Fibroblast of skin of left quadriceps (primary cell): Measurements from ENCODE around the gene BEND6.

Experiments used
- DNase-seq, 2 experiments: peaks; one replicate each; pipeline ENCODE4 v3.0.0-alpha.2; 2013; ENCODE audit warnings: low read depth in 2 of 2

The BEND6 gene, protein sequence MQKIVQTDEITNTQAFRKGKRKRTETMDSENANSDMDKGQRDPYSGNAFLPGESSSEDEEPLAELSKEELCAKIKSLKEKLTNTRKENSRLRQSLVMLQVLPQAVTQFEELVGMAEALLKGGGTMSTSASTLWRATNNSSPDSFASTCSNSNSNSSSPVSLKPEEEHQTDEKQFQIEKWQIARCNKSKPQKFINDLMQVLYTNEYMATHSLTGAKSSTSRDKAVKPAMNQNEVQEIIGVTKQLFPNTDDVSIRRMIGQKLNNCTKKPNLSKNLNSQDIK

DNA sequence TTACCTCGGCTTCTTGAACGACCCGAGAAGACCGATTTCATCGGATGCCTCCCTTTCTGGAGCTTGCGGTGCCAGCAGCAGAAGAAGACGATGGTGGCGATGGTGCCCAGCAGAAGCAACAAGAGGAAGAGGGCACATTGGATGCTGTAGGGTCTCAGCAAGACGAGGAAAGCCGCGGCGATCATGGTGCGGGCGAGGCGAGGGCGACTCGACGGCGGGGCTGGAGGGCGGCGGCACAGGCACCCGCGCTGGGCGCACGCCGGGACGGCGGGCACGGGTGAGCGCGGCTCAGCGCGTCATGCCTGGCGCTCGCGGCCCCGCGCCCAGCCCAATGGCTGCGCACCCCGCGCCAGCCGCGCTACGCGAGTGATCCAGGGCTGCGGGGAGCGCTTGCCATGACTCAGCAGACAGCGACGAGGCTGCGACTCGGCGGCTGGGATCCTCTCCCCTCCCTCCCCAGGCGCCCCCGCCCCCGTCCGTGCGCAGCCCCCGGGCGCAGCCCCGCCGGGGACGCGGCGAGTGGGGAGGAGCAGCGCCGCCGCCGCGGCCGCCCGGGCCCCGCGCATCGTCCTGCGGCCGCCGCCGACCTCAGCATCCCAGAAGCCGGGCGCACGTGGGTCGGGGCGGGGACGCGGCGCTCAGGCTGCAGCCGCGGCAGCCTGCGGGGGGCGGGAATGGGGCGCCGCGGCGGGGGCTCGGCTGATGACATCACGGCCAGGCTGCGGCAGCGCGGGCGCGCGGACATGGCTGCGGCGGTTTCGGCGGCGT is at the start of gene BEND6:
Gene BEND6, plus strand, starts transcription at position 705 of the 768 bp plus-strand sequence. CDS start 26,704 bp downstream, outside the sequence.
- peak; percentile 78 to 82 for DNase-seq

DNA sequence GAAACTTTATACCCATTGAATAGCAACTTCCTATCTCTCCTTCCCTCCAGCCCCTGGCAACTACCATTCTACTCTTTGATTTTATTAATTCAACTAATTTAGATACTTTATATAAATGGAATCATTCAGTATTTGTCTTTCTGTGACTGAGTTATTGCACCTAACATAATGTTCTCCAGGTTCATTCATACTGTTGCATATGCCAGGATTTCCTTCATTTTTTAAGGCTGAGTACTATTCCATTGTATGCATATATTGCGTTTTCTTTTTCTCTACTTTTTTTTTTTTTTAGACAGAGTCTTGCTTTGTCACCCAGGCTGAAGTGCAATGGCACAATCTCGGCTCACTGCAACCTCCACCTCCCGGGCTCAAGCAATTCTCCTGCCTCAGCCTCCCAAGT is 49.5 kb upstream of the BEND6 start:
- no peak for DNase-seq

DNA sequence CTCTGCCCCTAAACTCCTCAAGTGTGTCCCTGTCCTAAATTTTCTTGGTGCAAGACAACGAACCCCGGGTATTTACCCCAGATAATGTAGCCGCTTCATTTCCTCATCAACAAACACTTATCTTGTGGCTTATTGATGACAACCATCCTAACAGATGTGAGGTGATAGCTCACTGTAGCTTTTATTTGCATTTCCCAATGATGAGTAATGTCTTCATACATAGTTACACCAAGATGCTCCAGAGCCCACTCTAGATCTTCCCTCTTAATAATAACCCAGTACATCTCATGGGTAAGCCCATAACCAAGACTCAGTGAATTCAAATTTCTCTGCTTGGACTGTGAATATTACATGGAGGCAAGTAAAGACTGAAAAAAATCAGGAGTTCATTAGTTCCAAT is 48.2 kb upstream of the BEND6 start:
- peak in 1 of 2 experiments; percentile 34 for DNase-seq

DNA sequence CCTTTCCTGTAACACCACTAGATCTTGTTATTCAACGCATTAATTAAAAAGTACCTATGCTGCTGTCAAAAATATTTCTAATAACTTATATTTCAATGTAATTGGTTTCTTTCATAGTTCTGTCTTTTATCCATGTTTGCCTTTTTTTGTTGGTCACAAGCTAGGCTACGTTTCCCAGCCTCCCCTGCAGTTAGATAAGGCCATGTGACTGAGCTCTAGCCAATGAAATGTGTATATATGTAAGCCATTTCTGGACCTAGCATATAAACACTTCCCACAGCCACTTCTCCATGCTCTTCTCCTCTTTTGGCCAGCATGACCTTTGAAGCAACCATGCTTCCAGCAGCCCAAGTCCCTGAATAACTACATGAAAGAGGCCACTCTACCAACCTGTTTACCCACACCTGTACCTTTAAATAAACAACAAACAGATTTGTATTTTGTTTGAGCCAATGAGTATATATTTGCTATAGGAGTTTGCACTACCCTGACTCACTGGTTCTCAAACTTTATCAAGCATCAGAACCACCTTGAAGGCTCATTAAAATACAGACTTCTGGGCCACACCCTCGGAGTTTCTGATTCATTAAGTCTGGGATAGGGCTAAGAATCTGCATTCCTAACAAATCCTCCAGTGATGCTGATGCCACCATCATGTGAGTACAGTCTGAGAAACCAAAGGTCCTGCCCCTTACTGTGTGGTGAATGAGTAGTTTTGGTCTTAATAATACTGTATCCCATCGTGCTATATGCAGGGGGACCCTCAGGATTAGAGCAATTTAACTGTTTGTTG is 45.6 kb upstream of the BEND6 start:
- DNase-seq, result no peak

DNA sequence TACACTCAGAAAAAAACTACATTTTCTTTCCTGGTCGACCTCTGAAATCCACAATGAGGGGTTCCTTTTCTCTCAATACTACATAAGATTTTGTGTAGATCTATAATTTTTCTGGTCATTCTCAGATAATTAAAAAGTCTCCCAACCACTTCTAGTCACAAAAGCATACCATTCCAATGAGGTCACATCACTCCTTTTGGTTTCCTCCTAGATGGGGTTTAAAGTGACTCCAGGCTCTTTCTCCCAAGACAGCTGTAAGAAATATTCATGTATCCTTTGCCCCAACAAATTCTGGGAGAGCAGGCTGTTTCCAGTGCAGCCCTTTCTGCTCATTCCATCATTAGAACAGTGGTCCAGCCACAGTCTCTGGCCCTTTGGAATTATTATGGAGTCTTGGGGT is 43.1 kb upstream of the BEND6 start:
- DNase-seq, result peak; percentile 72 to 74

DNA sequence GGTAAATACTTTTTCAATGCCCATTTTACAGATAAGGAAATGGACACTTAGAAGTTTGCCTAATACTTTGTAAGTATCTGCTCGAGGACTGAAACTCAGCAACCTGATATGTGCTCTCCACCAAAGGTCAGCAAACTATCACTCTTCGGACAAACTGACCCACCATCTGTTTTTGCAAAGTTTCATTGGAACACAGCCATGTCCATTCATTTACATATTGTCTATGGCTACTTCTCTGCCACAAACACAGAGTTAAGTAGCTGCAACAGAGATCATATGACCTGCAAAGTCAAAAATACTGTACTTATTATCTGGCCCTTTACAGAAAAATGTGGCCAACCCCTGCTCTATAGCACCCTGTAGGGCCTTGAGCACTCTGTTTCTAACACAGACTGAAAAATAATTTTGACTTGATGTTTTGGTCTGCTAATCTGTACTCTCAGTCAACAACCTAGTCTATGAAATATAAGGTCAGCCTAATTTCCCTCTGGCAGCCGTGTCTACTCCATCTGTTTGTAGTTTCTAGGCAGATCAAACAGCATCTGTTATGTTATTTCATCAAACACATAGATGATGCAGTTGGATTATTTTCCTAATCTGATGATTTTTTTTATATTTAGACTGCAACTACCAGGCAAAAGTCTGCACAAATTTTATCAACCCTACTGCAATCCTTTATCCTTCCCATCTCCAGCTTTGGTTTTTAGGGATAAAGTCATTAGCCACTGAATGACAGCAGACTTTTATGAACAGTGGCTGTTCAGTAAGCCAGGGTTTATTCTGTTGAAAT is 41.4 kb upstream of the BEND6 start:
- no peak for DNase-seq

DNA sequence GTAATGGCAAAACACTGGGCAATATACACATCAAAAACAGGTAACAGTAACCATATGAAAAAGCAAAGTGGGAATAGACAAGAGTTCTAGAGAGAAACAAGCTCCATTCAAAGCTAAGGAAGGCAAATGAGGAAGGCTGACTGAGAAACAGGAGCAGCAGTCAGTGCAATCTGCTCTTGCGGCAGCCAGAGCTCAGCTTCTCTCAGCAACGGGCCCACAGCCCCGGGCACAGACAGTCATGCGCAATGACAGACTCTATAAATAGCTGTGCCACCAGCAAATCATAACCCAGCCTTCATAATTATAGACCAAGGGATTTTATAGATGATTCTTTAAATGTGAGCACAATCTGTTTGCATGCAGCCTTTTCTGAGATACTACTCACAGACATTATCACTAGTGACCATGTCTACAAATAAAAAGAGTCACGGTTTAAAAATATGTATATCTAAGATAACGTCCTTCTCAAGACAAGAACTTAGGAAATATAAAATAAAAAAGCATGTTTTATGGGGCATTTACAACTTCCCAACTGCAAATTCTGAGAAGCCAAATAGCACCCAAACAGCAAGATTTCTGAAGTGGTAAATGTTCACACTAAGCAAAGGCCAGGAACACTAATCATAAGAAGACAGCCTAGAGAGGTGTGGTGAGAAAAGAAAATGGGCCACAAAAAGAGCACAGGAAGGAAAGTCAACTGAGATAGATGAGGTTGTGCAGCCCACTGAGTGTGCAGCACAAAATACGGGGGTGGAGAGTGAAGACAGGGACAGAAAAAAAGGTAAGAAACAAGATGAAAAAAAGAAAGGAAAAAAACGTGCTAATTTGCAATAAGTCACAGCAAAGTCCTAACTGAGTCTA is 39.9 kb upstream of the BEND6 start:
- DNase-seq, result no peak

DNA sequence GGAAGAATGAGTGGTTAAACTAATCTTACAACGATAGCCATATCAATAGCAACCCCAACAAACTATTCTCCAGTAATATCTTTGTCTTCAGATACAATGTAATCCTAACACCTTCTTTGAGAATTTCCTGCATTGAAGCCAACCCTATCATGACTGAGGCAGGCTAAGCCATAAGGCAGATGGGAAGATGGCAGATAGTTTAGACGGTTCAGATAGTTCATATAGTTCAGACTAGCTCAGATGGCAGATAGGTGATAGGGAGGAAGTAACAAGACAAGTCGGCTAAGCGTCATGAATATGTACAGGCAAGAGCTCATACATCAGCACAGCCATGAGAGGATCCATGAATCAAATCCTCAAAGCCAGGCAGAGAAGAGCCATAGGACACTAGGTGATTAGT is 39.1 kb upstream of the BEND6 start:
- DNase-seq, result no peak

DNA sequence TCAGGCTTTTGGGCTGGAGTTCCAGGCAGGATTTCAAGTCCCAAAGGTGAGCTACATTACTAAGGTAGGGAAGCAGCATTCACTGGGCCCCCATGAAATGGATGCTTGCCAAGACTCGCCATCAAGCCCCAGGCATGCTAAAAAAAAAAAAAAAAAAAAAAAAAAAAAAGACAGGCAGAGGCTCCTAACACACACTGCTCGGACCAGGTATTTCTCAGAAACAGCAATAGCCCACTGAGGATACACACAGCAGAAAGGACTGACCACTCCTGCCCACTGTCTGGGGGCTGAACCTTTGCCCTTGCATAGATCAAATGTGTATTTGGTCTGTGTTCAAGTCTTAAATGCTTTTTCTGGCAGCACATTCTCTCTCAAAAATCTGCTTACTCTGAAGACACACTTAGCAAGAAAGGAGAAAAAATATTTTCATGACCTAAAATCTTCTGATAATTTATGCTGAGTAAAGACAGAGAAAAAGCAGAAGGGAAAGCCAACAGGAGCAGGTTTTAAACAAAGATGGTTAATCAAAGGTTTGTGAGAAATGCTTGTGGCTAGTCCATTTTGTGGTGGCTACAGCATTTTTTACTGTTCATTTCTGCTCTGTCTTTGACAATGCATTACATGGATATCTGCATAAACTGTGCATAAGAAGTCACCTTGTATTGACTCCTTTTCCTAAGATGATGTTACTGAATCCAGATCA is 37.9 kb upstream of the BEND6 start:
- no peak for DNase-seq

DNA sequence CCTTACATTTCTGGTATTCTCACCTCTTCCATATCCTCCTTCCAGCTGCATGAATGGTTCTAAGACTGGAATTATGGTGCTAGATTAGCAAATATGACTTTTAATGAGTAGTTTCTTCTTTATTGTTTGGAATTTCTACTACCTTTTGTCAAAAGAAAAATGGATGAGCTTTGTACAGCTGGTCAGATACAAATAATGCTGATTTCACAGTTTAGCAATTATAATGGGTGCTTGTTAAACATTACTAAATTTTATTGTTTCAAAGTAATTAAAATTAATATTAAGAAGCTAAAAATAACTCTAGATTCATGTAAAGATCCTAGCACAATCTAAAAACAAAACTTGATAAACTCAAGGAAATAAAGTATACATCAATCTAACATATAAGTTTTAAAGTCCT is 32.3 kb upstream of the BEND6 start:
- DNase-seq, result no peak

DNA sequence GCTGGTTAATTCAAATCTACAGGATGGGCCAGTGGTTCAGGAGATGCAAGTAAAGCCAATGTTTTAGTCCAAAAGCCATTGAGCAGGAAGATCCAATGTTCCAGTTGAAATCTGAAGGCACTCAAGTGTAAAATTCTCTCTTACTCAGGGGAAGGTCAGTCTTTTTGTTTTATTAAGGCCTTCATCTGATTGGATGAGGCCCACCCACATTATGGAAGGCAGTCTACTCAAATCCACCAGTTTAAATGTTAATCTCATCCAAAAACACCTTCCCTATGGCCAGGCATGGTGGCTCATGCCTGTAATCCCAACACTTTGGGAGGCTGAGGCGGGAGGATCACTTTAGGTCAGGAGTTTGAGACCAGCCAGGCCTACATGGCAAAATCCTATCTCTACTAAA is 31.3 kb upstream of the BEND6 start:
- no peak for DNase-seq

DNA sequence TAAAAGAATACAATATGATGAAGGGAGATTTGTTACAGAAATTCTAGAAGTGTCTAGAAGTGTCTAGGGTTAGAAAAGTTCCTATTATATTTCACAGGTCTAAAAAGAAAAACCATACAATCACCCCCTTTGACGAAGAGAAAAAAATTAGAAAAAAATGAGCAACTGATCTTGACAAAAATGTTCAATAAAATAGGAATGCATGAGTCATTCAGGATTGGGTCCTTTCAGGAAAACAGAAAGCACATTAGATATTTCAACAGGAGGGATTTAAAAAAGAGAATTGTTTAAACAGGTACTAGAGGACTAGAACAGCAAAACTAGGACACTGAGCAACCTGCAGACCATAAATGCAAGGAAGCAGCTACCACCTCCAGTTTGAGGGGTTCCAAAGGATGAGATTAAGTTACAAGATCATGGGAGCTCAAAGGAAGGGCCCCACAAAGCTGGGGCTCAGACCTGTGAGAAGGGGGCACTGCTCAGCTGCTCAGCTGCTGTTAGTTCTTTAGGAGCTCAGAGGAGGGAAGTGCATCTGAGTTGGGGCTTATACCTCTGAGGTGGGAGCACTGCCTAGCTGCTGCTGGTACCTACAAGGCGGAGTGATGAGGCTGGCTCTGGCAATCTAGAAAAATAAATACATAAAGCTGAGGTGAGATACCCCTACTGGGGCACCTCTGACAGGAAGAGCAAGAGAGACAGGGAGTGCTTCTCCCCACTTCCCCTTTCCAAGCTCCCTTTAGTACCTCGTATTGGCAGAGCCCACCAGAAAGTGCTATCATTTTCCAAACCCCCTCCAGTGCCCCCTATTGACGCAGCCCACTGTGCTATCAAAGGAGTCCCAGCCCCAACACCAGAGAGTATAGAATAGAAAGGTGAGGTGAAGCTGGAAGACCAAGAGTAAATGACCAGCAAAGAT is 27.1 kb upstream of the BEND6 start:
- DNase-seq, result no peak

DNA sequence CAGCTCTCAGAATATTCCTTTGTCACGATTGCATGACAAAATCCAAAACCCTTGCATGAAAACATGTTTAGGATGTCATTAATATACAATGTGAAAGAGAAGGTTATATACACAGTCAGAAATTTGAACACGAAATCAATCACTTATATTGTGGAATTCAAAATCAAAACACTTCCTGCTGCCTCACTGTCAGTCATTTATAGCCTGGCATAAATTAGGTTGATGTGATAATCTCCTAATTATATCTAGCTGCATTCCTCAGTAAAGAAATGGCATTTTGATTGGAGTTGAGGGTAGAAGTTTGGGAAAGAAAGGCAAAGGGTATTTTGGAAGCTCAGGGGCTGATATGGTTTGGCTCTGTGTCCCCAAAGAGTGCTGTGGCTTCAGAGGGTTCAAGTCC is 24.1 kb upstream of the BEND6 start:
- no peak for DNase-seq

DNA sequence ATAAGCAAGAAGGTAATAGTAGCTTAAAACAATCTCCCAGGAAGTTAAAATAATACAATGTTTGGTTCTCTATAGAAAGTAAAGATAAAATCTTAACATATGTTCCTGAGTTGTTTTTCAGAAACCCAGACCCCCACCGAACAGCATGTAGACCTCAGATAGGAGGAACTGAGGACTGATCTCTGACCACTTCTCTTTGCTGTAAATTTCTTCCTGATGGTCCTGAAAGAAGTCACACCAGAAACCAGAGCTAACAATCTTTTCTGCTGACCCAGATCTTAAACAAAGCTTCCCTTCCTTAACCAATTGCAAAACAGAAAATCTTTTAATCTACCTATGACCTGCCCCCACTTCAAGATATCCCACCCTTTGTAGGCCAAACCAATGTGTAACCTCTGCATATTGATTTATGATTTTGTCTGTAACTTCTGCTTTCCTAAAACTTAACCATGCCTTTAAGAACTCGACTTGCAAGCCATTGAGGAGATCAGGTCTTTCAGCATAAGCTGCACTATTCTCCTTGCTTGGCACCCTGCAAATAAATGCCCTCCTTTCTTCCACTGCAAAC is 21.9 kb upstream of the BEND6 start:
- no peak for DNase-seq

DNA sequence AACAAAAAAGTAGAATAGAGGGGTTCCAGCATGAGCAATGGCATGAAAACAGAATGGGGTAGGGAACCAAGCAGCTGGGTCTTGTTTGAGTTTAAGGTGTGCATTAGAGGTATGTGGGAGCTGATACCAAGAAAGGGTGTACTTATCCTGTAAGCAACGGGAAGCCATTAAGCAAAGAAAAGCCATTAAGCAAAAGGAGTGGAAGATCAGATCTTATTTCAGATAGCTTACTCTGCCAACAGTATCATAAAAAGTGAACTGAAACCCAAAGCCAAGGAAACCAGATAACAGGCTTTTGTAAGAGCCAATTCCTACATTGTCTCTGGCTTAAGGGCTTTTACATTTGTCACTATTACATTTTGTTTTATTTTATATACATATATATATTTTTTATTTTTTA is 21.3 kb upstream of the BEND6 start:
- DNase-seq, result no peak

DNA sequence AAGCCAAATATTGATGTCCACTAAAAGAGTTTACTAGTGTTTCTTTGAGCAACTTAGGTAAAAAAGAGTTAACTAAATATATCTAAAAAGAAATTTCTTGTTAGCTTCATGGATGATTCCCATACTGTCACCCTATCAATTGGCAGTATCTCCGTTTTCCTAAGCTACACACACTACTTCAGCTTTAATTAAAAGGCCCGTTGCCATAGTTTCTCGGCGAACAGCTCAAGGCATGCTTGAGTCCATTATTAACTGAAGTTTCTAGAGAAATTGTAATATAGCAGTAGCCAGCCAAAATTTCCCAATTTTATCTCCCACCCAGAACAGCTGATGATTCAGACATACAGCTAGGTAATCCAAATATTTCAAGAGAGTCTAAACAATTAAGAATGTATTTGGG is 20.0 kb upstream of the BEND6 start:
- no peak for DNase-seq

DNA sequence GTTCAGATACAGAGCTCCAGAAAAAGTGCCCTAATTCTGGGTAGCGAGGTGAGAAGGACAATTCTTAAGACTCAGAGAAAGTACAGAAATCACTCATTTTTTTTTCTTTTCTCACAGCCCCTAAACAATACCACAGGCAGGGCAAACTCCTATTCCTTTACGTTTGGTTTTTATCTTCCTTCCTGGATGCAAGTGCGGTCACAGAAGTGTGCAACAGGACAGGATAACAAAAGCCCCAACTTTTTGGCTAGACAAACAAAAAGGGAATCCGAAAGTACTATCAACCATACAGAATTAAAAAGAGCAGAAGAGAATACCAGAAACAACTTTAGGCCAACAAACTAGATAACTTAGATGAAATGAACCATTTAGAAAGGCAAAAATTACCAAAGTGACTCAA is 18.4 kb upstream of the BEND6 start:
- DNase-seq, result no peak

DNA sequence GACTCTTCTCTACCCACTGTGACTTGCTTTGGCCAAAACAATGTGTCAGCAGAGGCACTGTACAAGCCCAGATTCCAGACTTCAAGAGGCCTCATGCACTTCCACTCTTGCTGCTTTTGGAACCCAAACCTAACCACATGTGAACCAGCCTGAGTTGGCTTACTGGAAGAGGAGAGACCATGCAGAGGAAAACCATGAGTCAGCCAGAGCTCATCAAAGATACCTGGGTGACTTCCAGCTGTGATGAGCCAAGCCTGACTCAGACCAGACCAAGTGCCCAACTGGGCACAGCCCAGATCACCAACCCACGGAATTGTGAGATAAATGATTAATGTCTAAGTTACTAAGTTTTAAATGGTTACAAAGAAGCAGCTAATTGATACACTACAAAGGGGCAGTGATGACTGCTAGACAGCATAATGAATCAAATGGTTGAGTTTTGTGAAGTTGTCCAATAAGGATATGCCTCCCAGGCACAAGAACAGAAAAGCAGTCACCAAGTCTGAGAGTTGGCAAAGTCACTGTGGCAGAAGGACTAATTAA is 16.2 kb upstream of the BEND6 start:
- peak; percentile 94 for DNase-seq

DNA sequence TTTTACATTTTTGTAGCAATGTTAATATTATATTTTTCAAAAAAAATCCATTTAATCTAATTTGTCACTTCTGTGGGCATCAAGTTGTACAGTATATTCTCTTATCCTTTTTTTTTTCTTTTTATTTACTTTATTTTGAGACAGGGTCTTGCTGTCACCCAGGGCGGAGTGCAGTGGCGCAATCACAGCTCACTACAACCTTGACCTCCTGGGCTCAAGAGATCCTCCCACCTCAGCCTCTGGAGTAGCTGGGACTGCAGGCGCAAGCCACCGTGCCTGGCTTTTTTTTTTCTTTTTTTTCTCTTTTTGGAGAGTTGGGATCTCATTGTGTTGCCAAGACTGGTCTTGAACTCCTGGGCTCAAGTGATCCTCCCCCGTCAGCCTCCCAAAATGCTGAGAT is 14.4 kb upstream of the BEND6 start:
- DNase-seq, result no peak
